Measurements from ENCODE around the gene ZNF580.

GRCh38 chr19:55594996-55595545 lies 45.7 kb upstream of the ZNF580 start:
- TF ChIP-seq CTCF (IDR thresholded peaks at IDR 0.05) (no peak), ZFX (IDR thresholded peaks at IDR 0.05; ENCODE audit: borderline replicate concordance) (no peak)
